Measurements from ENCODE around the gene SPHK2. TPM values are rescaled to one million over a fixed set of nuclear protein-coding genes. Genes with fewer than 3 reads are reported as not detected.
A peak's percentile ranks its signal among the peaks of the same experiment; 100 is the strongest.

Gene SPHK2
- total RNA-seq, 4 donors from 2014 or later: 15.9 to 24.5 (median 17.0) TPM

GRCh38 chr19:48637948-48638830, 18.9 kb downstream of the SPHK2 start:
- H3K4me3 ChIP-seq: peak overlapping the region; percentile 63 to 81 (median 78)
- H3K27me3 ChIP-seq: no peaks in the 10 kb centered on the region
- DNase-seq (ENCODE audit: extremely low spot score): peak; percentile 98
- peak overlapping the region; percentile 95 to 100 (median 96) for H3K27ac ChIP-seq (replicated peaks in 1 of 4)
- 8% methylated on average over 29 of the region's 29 CpGs for WGBS
- no peak for TF ChIP-seq CTCF (IDR thresholded peaks at IDR 0.05)
- TF ChIP-seq EP300 (IDR thresholded peaks at IDR 0.05): peak; percentile 1
- peak; percentile 7 for TF ChIP-seq POLR2A (IDR thresholded peaks at IDR 0.05; ENCODE audit: low read depth)
- peak; percentile 44 to 76 for TF ChIP-seq POLR2AphosphoS5 (IDR thresholded peaks at IDR 0.05)
- H3K4me1 ChIP-seq: peaks cover 38 to 61% (median 51%) of the 10 kb centered on the region in 4 donors
- intact Hi-C loops (cut with DNase I): no loop called here
- no peaks in the 10 kb centered on the region for H3K9me3 ChIP-seq
- no peaks in the 10 kb centered on the region for H3K36me3 ChIP-seq

DNA sequence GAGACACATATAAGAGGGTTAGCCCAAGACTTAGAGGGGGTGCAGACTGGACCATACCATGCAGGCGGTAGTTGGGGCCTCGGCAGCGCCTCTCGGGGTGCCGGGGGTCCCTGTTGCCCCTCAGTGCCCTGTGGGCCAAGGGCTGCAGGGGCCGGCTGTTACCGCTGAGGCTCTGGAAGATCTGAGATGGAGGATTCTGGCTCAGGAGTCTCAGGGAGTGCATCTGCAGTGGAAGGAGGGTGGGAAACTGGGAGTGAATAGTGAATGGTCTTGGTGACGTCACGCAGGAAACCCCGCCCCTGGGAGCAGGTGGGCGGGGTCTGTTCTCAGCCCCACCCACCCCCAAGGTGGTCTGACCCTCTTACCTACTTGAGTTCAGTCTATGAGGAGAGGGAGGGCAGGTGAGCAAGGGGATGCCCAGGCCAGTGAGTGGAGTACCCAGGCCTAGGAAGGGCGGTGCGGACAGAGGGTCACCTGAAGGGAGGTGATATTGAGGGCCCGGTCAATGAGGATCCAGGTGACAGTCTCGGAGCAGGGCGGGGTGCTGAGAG, 19.6 kb downstream of the SPHK2 start:
- Histone ChIP-seq H3K27me3 (no peaks in the 10 kb centered on the region), H3K36me3 (no peaks in the 10 kb centered on the region), H3K9me3 (no peaks in the 10 kb centered on the region), H3K27ac (replicated peaks in 1 of 4) (peak overlapping the region; percentile 95 to 100 (median 96)), H3K4me1 (peaks cover 31 to 54% (median 43%) of the 10 kb centered on the region in 4 donors), H3K4me3 (peak overlapping the region; percentile 63 to 81 (median 78))
- 71% methylated on average over 16 of the region's 16 CpGs for WGBS
- DNase-seq (ENCODE audit: extremely low spot score): no peak
- intact Hi-C loops (cut with DNase I): no loop called here
- no peak for TF ChIP-seq POLR2AphosphoS5 (IDR thresholded peaks at IDR 0.05)
- TF ChIP-seq CTCF (IDR thresholded peaks at IDR 0.05): no peak
- TF ChIP-seq POLR2A (IDR thresholded peaks at IDR 0.05; ENCODE audit: low read depth): no peak

- 67% methylated on average over 31 of the region's 33 CpGs for WGBS
- H3K4me1 ChIP-seq: peaks cover 27 to 52% (median 42%) of the 10 kb centered on the region in 4 donors
- peak overlapping the region in 2 of 4 donors; percentile 97 to 100 for H3K27ac ChIP-seq (replicated peaks in 1 of 4)
- no peaks in the 10 kb centered on the region for H3K9me3 ChIP-seq
- no peak overlapping the region for H3K4me3 ChIP-seq
- no peak for TF ChIP-seq POLR2AphosphoS5 (IDR thresholded peaks at IDR 0.05)
- no peak for TF ChIP-seq EP300 (IDR thresholded peaks at IDR 0.05)
- TF ChIP-seq CTCF (IDR thresholded peaks at IDR 0.05): no peak
- no peak for TF ChIP-seq POLR2A (IDR thresholded peaks at IDR 0.05; ENCODE audit: low read depth)
- intact Hi-C loops (cut with DNase I): loop anchor here (10.0 kb wide), 2 partner anchors 155 to 205 kb away; no protein-coding TSS in a partner anchor
- H3K36me3 ChIP-seq: no peaks in the 10 kb centered on the region
- no peaks in the 10 kb centered on the region for H3K27me3 ChIP-seq
- DNase-seq (ENCODE audit: extremely low spot score): no peak
These were observed 20.4 kb downstream of the SPHK2 start for GRCh38 chr19:48639483-48640375.

GRCh38 chr19:48641850-48642249, 22.5 kb downstream of the SPHK2 start:
- TF ChIP-seq POLR2A (IDR thresholded peaks at IDR 0.05; ENCODE audit: low read depth) (no peak), CTCF (IDR thresholded peaks at IDR 0.05) (no peak), EP300 (IDR thresholded peaks at IDR 0.05) (no peak), POLR2AphosphoS5 (IDR thresholded peaks at IDR 0.05) (no peak)
- DNase-seq (ENCODE audit: extremely low spot score): no peak
- H3K27me3 ChIP-seq: no peaks in the 10 kb centered on the region
- H3K4me1 ChIP-seq: peaks cover 25 to 49% (median 41%) of the 10 kb centered on the region in 4 donors
- H3K4me3 ChIP-seq: no peak overlapping the region
- intact Hi-C loops (cut with DNase I): loop anchor here (10.0 kb wide), 2 partner anchors 153 to 203 kb away; no protein-coding TSS in a partner anchor
- H3K9me3 ChIP-seq: no peaks in the 10 kb centered on the region
- WGBS: 92% methylated on average over 2 of the region's 2 CpGs
- no peak overlapping the region for H3K27ac ChIP-seq (replicated peaks in 1 of 4)
- H3K36me3 ChIP-seq: no peaks in the 10 kb centered on the region

All from esophagus muscularis mucosa (tissue), 4 donors.